ENCODE results near the gene NRXN3. TPM values are rescaled to one million over a fixed set of nuclear protein-coding genes. Genes with fewer than 3 reads are reported as not detected.
A peak's percentile ranks its signal among the peaks of the same experiment; 100 is the strongest.

The NRXN3 gene
- total RNA-seq, 4 donors from 2014 or later, result 0.04 to 0.16 TPM; not detected in 2

DNA sequence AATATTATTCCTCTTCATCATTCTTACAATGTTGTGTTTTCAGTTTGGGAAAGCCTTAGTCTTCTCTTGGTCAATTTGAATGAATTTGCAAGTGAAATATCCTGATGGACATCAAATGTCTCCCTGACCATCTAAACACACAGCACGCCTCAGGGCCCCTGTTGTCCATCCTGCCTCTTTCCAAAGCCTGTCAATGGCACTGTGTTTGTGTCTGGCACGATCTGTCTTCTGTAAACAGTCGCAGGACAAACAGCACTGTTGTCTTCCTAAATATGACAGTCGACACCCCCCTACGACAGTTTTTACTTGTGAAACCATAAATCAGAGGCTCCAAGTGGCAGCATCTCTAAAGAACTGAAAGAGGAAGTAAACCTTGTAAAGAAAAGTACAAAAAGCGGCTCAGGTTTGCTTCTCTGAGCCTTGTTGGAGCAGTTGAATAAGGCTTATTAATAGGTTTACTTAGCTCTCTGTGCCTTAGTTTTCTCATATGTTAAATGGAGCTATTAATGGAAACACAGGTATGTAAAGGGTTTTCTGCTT lies 285.8 kb downstream of the NRXN3 start:
- intact Hi-C loops (cut with DNase I; ENCODE audit: low total_unique reads), result no loop called here
- Histone ChIP-seq H3K4me3 (no peak overlapping the region), H3K4me1 (no peaks in the 10 kb centered on the region), H3K27me3 (no peaks in the 10 kb centered on the region), H3K36me3 (no peaks in the 10 kb centered on the region), H3K27ac (no peak overlapping the region), H3K9me3 (no peaks in the 10 kb centered on the region)
- TF ChIP-seq POLR2A (IDR thresholded peaks at IDR 0.05) (no peak), CTCF (IDR thresholded peaks at IDR 0.05 in 4 of 5, conservative IDR thresholded peaks at IDR 0.05 in 1 of 5) (no peak)
- ATAC-seq (no peak), DNase-seq (no peak)
- in situ Hi-C loops (cut with MboI; ENCODE audit: low sequenced_read_pairs in 4 of 4), result loop anchor here in 1 of 4 donors (10.0 kb wide), 1 partner anchor 109 kb away; no protein-coding TSS in a partner anchor

DNA sequence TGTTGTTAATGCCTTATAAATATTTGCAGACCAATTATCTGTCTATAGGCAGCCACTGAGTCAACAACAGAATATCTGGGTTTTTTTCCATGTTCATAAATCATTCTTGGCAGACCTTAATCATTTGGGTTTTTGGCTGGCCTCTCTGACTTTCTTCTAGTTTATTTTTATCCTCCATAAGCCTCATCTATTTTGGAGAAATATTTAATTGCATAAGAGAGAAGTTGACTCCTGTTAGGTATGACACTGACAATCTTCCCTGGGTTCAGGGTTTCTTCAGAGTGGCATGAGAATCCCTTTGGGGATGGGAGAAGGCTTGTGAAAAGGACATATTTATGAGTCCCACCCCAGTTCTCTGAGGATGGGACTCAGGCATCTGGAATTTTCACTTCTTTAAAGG lies 299.8 kb downstream of the NRXN3 start:
- no peak overlapping the region for H3K4me3 ChIP-seq
- in situ Hi-C loops (cut with MboI; ENCODE audit: low sequenced_read_pairs in 4 of 4) (no loop called here), intact Hi-C loops (cut with DNase I; ENCODE audit: low total_unique reads) (loop anchor here (5.0 kb wide), 1 partner anchor 107 kb away; no protein-coding TSS in a partner anchor)
- H3K27ac ChIP-seq, result peak overlapping the region; percentile 24 to 56 (median 38)
- ATAC-seq, result peak; percentile 85 to 91
- DNase-seq, result no peak
- H3K36me3 ChIP-seq, result no peaks in the 10 kb centered on the region
- TF ChIP-seq POLR2A (IDR thresholded peaks at IDR 0.05), result no peak
- TF ChIP-seq CTCF (IDR thresholded peaks at IDR 0.05 in 4 of 5, conservative IDR thresholded peaks at IDR 0.05 in 1 of 5), result no peak
- H3K4me1 ChIP-seq, result peaks cover 10 to 11% of the 10 kb centered on the region in 2 donors
- H3K9me3 ChIP-seq, result no peaks in the 10 kb centered on the region
- no peaks in the 10 kb centered on the region for H3K27me3 ChIP-seq

- no peak for ATAC-seq
- Histone ChIP-seq H3K27ac (no peak overlapping the region), H3K9me3 (no peaks in the 10 kb centered on the region), H3K27me3 (no peaks in the 10 kb centered on the region), H3K4me1 (peaks cover 14 to 21% of the 10 kb centered on the region in 2 donors), H3K36me3 (no peaks in the 10 kb centered on the region), H3K4me3 (no peak overlapping the region)
- TF ChIP-seq CTCF (IDR thresholded peaks at IDR 0.05 in 4 of 5, conservative IDR thresholded peaks at IDR 0.05 in 1 of 5), result no peak
- TF ChIP-seq POLR2A (IDR thresholded peaks at IDR 0.05), result no peak
- intact Hi-C loops (cut with DNase I; ENCODE audit: low total_unique reads), result no loop called here
- no peak for DNase-seq
- in situ Hi-C loops (cut with MboI; ENCODE audit: low sequenced_read_pairs in 4 of 4), result no loop called here
Observed at GRCh38 chr14:78479127-78479780, 309.1 kb downstream of the NRXN3 start.

GRCh38 chr14:78484028-78484427 lies 313.9 kb downstream of the NRXN3 start:
- no peak for TF ChIP-seq CTCF (IDR thresholded peaks at IDR 0.05 in 4 of 5, conservative IDR thresholded peaks at IDR 0.05 in 1 of 5)
- no peak for TF ChIP-seq POLR2A (IDR thresholded peaks at IDR 0.05)
- Histone ChIP-seq H3K4me3 (no peak overlapping the region), H3K9me3 (no peaks in the 10 kb centered on the region), H3K36me3 (no peaks in the 10 kb centered on the region), H3K27me3 (no peaks in the 10 kb centered on the region), H3K4me1 (peaks cover 5% of the 10 kb centered on the region in 2 donors), H3K27ac (peak overlapping the region in 2 of 4 donors; percentile 31 to 44)
- intact Hi-C loops (cut with DNase I; ENCODE audit: low total_unique reads), result no loop called here
- DNase-seq, result no peak
- in situ Hi-C loops (cut with MboI; ENCODE audit: low sequenced_read_pairs in 4 of 4), result no loop called here
- peak in 1 of 2 donors; percentile 66 for ATAC-seq
